DND-41 (cell line): Measurements from ENCODE around the gene SAMD4A.

ENCODE experiments used
- CTCF ChIP-seq: IDR thresholded peaks from 2 replicates; pipeline ENCODE4 v1.5.1; 2012; ENCODE audit warnings: borderline replicate concordance, low read length, moderate library complexity, mild to moderate bottlenecking; ENCODE audit not compliant: poor library complexity, severe bottlenecking; ENCODE audit errors: extremely low read depth
- EZH2 ChIP-seq: IDR thresholded peaks from 3 replicates; pipeline ENCODE4 v1.6.1; 2012; ENCODE audit warnings: borderline replicate concordance, low read depth, mild to moderate bottlenecking, moderate library complexity, low read length, inconsistent platforms; ENCODE audit not compliant: severe bottlenecking

DNA sequence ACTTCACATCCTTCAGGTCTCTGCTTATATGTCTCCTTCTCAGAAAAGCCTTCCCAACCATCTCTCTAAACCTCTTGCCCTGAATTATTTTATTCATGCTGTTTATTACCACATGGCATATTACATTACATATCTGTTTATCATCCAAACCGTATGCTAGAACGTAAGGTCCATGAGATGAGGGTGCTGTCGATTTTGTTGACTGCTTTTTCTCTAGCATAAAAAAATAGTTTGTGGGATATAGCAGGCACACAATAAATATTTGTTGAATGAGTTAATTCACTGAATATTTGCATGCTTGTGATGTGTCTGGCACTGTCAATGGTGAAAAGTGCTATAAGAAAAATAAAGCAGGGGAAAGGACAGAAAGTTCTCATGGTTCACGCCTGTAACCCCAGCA, 22.9 kb downstream of the SAMD4A start:
- TF ChIP-seq EZH2: no peak
- TF ChIP-seq CTCF: no peak
